Left cardiac atrium (tissue), 4 donors: ENCODE measurements around the gene BCR. TPM values are rescaled to one million over a fixed set of nuclear protein-coding genes. Genes with fewer than 3 reads are reported as not detected.

Source experiments
- ATAC-seq, 2 donors: fragments of 200-7000 bp; cut with Tn5 transposase; one replicate each; pipeline ENCODE4 v1.9.1; 2020; ENCODE audit warnings: mild to moderate bottlenecking in 2 of 2, moderate library complexity in 2 of 2
- DNase-seq: peaks from one replicate; pipeline ENCODE4 v3.0.0-alpha.2; 2020
- intact Hi-C, 2 donors: fragments of 100-400 bp; cut with DNase I; formaldehyde crosslinking; loops; one replicate each; pipeline versions ENCODE4 v1.14.1 to v1.15.1; 2022 to 2023
- total RNA-seq, 2 donors: library from RNA; stranded (reverse); fragmentation: NEBNext Ultra II Directional; extraction: Animal tissue kit (Norgen Biotek cat#: 25700); gene quantifications; one replicate each; pipeline ENCODE4 v1.2.1, GENCODE V29; 2021
- donor health status: DM: no; HTN: yes; CAD: no.
- donor health status: DM: no; HTN: yes; CAD: no; lungs with severe emphysema.
- donor health status: DM: yes; HTN: yes; CAD: no.
- donor health status: Dilated cardiomyopathy.

BCR gene
- total RNA-seq, 2 donors from 2014 or later: 28.0 to 47.1 TPM

GRCh38 chr22:23245045-23245798 is 64.9 kb downstream of the BCR start:
- no peak for DNase-seq
- ATAC-seq: no peak
- intact Hi-C loops: no loop called here

DNA sequence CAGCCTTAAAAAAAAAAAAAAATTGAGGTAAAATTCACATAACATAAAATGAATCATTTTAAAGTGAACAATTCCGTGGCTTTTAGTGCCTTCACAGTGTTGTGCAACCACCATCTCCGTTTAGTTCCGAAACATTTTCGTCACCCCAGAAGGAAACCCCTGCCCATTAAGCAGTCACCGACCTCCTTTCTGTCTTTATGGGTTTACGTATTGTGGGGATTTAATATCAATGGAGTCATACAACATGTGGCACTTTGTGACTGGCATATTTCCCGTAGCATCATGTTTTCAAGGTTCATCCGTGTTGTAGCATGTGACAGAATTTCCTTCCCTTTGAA is 65.5 kb downstream of the BCR start:
- intact Hi-C loops: no loop called here

DNA sequence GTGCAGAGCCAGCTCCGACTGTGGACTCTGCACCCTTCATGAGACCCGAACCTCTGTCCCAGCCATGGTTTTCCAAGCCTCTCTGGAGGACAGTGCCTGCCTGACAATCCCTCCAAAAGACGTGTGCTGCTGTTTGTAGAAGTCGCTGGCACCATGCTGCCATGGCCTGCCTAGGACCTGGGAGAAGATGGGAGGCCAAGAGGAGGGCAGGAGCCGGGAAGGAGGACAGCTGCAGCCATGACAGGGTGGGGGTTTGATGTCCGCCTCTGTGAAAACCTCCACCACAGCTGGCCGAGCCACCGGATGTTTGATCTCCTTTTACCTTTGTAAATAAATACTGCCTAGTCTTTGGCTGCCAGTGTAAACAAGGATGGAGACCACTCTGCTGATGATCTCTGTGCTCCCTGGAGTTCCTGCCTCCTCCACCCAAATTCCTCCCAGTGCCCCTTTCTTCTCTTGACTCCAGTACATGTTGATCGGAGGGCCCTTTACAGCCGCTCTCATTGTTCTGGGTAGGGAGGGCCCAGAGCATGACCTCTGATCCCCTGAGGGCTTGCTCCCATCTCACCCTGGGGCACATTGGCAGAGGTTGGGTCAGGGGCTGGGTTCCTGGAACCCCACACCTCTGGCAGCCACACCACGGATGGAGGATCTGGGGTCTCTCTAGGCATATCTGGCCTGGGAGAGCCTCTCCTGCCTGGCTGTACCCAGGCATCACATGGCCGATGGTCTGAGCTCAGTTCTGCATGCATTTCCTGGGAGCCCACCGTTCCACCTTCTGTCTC is 66.9 kb downstream of the BCR start:
- intact Hi-C loops: no loop called here
- ATAC-seq (no peak), DNase-seq (no peak)

More for the DNA sequence above, 65.5 kb downstream of the BCR start:
- DNase-seq (no peak), ATAC-seq (no peak)

GRCh38 chr22:23248583-23248982 is 68.3 kb downstream of the BCR start:
- DNase-seq (no peak), ATAC-seq (peak in 1 of 2 donors; percentile 20)
- intact Hi-C loops: no loop called here

DNA sequence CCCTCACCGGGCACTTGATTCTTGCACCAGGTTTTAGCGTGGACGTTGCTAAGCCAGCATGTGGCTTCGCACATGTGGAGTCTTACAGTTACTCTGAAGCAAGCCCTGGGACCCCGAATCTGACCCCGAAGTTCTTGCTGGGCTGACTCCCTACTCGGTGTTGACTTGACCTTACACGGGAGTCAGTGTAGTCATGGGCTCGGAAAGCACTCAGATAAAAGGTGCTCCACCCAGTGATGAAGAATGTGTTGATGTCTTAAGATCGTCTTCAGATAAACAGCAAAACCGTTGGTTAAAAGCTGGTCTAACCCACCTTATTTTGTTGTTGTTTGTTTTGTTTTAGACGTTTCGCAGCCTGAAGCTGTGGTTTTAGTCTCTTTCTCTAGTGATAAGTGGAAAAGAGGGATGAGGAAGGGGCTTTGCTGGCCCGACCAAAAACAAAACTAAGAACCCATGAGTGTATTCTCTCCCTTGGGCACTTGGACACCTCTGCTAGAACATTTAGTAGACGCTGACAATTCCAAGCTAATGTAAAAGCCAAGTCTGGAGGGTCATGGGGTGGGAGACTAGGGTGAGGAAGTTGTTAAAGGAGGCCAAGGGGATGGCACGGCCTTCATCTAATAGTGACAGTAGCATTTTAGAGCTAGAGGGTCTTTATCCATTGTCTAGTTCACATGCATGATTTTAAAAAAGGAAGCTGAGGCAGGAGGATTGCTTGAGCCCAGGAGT is 69.9 kb downstream of the BCR start:
- DNase-seq: no peak
- no peak for ATAC-seq
- intact Hi-C loops: no loop called here

DNA sequence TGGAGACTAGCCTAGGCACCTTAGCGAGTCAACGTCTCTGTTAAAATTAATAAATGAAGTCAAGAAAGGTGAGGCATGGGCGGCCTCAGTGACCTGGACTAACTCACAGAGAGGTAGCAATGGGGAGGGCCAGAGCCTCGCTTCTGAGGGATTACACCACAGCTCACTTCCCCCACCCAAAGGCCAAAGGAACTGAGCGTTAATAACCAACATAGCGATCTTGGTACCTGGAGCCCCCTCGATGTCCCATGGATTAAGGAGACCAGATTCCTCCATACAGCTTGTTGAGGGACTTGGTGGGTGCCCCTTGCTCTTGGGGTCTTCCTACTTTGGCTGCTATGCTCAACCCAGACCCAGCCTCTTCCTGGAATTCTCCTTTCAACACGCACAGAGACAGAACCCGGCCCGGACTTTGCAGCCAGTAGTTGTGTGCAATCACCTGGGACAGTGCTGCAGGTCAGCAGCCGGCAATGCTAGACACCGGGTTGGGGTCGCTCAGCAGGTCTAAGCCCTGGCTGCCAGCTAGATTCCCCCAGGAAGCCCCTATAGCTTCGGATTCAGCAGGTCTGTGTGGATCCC is 70.6 kb downstream of the BCR start:
- intact Hi-C loops: no loop called here
- DNase-seq: no peak
- no peak for ATAC-seq

GRCh38 chr22:23251445-23252093 is 71.3 kb downstream of the BCR start:
- no peak for DNase-seq
- intact Hi-C loops: no loop called here
- ATAC-seq: no peak

DNA sequence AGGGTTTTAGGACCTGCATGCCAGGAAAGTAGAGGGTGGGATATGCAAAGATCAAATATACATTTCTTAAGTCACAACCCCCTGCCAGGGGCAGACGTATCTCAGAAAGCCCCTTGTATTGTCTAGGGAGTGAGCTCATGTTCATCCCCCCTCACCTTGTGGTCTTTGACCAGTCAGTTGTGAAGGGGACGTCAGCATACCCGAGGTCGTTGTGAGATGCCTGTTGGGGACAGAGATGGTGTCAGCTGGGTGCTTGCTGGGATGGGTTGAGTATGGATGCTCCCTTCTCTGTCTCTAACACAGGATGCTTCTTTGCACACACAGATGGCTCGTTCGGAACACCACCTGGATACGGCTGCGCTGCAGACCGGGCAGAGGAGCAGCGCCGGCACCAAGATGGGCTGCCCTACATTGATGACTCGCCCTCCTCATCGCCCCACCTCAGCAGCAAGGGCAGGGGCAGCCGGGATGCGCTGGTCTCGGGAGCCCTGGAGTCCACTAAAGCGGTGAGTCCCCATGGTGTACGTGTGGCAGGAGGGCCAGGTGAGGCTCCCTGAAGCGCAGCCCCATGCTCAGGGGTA is 73.3 kb downstream of the BCR start:
- no peak for DNase-seq
- intact Hi-C loops: no loop called here
- ATAC-seq: no peak

DNA sequence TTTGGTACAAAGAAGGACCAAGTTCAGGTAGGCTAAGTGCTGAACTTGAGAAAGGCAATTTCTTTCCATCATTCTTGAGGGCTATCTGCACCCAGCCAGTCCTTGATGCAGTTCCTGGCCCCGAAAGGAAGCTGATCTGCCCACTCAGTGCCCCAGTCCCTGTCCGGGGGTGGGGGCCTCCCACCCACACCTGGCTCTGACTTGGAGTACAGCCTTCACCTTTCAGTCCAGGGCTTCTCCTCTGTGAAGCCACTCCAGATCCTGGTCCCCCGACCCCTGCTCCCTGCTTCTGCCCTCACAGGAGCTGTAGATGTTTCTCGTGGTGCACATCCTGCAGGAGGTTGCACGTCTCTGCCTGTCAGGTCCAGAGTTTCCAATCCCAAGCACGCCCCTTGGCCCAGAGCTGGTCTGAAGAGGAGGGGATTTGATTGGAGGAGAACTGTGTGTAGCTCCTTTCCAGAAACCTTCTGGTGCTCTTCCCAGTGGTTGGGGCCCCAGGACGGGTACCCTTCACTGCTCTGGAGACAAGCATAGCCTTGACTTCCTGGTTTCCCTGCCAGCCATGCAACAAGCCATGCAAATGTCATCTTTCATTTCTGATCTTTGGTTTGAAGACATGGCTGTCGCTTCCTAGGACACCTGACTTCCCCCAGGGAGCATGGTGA is 75.3 kb downstream of the BCR start:
- intact Hi-C loops: no loop called here
- no peak for DNase-seq

DNA sequence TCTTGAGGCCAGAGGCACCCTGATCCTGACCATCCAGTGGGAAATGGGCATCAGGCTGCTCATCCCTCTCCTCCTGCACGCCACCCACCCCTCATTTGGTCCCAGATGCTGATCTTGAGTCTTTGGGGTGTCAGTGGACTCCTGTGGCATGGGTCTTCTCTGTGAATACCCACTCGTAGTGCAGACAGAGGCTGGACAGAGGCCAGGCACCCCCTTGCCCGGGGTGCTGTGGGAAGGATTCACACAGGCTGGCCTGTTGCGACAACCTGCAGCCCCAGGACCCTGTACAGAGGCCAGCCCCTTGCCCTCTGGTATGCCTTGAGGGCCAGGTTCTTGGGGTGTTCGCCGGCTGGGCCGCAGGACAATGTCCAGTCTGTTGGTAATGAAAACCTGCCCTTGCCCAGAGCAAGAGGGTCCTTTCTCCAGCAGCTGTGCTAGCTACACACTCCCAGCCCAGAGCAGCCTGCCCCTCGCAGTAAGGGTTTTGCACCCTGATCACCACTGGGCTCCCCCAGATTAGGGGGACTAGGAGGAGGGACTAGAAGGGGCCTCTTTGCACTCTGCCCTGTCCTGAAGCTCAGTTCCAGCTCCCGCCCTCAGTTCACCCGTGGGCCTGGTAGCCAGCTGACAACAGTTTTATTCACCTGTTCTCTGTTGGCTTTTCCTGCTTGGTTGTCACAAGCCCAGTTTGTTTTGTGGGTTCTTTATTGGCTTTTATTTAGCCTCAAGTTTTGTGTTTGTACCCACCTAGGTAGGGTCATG is 76.0 kb downstream of the BCR start:
- no peak for DNase-seq
- no peak for ATAC-seq
- intact Hi-C loops: no loop called here

More for the DNA sequence above, 75.3 kb downstream of the BCR start:
- ATAC-seq: no peak

- intact Hi-C loops: no loop called here
- ATAC-seq (peak; percentile 73 to 87), DNase-seq (peak; percentile 86)
These were observed 76.9 kb downstream of the BCR start for GRCh38 chr22:23256986-23257888.

- ATAC-seq: no peak
These were observed 77.8 kb downstream of the BCR start for GRCh38 chr22:23257889-23258825.

DNA sequence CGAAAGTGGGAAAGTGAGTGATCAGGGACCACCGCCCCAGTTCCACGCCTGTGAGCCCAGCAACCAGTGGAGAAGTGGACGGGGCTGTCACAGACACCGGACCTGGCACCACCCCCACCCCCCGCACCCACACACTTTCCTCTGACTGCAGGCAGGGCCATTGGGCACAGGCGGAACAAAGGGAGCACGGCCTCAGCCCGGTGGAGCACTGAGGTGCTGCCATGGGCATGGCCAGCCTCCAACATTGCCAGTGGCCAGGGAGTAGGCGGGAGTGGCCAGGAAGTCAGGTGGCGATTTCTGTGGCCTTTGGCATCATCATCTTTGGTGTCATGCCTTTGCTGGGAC is 78.5 kb downstream of the BCR start:
- no peak for ATAC-seq
- DNase-seq: no peak
- intact Hi-C loops: no loop called here

More at GRCh38 chr22:23257889-23258825, 77.8 kb downstream of the BCR start:
- intact Hi-C loops: no loop called here
- no peak for DNase-seq

DNA sequence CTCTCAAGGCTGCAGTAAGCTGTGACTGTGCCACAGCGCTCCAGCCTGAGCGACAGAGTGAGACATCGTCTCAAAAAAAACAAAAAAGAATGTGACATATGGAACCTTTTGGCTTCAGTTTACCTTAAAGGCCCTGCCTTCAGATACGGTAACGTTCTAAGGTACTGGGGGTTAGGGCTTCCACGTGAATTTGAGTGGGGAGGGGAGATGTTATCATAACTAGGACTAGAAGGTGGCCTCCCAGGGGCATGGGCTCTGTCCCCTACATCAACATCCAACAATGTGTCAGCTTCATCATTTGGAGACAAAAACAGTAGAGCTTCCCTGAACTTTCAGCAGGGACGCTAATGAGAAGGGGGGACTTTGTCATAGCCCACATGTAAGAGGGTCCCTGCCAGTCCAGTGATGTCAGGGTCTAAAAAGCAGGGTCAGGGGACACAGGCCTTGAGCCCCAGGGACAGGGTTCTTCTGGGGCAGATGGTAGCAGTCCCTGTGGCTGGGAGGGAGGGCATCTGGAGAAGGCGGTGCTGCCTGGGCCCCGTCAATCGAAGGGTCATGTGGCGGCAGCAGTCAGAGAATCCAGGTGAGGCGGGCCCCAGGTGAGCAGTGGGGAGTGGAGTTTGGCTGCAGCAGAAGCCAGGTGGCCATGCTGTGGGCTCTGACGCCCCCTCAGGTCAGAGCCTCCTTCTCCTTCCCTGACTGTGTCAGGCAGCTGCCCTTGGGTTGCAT is 79.8 kb downstream of the BCR start:
- no peak for ATAC-seq
- no peak for DNase-seq
- intact Hi-C loops: no loop called here
